Left ventricle myocardium inferior (tissue), 1 donor: ENCODE results near the gene TMEM88. TPM values are rescaled to one million over a fixed set of nuclear protein-coding genes. Genes with fewer than 3 reads are reported as not detected.
"Not testable (repeated sequence)": the region's sequence is repeated elsewhere in the genome, so short reads cannot be mapped to it uniquely, and the experiment has no call there.

Source experiments
- DNase-seq: peaks from one replicate; pipeline ENCODE4 v3.0.0-alpha.2; 2020
- H3K27ac ChIP-seq: fragments of 200-600 bp; replicated peaks from 2 replicates; pipeline ENCODE4 v1.8.0; 2021
- H3K27me3 ChIP-seq: fragments of 200-600 bp; 2 replicates; pipeline ENCODE4 v1.8.0; 2021; ENCODE audit warnings: low read depth
- H3K36me3 ChIP-seq: fragments of 200-600 bp; 2 replicates; pipeline ENCODE4 v1.8.0; 2021
- H3K4me1 ChIP-seq: fragments of 200-600 bp; 2 replicates; pipeline ENCODE4 v1.8.0; 2021
- H3K4me3 ChIP-seq: fragments of 200-600 bp; 2 replicates; pipeline ENCODE4 v1.8.0; 2021; ENCODE audit warnings: mild to moderate bottlenecking, moderate library complexity
- H3K9me3 ChIP-seq: fragments of 200-600 bp; replicated peaks from 2 replicates; pipeline ENCODE4 v1.8.0; 2021
- CTCF ChIP-seq: fragments of 200-600 bp; IDR thresholded peaks from 2 replicates; pipeline ENCODE4 v1.8.0; 2021; ENCODE audit warnings: antibody characterized with exemption, mild to moderate bottlenecking, borderline replicate concordance
- intact Hi-C: fragments of 100-400 bp; cut with micrococcal nuclease; formaldehyde crosslinking; loops from one replicate; pipeline ENCODE4 v1.11.0; 2022
- total RNA-seq: library from RNA; stranded (reverse); fragmentation: NEBNext Ultra II Directional; extraction: Animal tissue kit (Norgen Biotek cat#: 25700); gene quantifications from one replicate; pipeline ENCODE4 v1.2.1, GENCODE V29; 2021
- donor health status: DM: no; HTN: yes; CAD: no; lungs with severe emphysema.

Gene TMEM88
- total RNA-seq, 1 donor from 2014 or later, result 26.4 TPM

DNA sequence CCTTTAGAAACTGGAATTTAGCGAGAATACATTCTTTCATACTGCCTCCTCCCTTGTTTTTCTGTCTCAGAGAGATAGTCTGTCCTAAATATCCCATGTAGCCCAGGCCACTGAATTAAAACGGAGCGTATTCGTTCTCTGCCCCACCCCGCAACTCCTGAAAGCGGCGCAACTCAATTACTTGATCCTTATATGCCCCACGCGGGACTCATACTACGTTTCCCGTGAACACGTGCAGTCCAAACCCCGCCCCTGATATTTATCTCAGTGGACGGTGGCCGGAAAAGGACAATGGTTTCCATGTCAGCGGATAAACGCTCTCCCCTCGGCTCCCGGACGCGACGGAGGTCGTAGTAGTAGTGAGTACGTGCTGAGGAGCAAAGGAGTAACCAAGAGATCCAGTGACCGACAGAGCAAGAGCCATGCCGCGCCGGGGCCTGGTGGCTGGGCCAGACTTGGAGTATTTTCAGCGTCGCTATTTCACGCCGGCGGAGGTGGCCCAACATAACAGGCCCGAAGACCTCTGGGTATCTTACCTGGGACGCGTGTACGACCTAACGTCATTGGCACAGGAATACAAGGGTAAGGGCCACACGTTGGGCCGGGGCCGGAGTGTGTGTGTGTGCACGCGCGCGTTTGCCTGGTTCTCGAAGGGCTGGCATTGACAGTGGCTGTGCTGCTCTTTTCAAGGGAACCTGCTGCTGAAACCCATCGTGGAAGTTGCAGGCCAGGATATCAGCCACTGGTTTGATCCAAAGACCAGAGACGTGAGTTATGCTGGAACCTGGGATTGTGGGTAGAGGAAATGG, 3.1 kb downstream of the TMEM88 start, which contains the start of gene CYB5D1:
Gene CYB5D1 (plus strand): TSS at position 291 of the 809 bp plus-strand sequence. CDS start 132 bp downstream, at position 423.
- H3K4me1 ChIP-seq, result peaks cover 53% of the 10 kb centered on the region
- H3K36me3 ChIP-seq, result peaks cover 43% of the 10 kb centered on the region
- DNase-seq, result peak; percentile 90
- no peaks in the 10 kb centered on the region for H3K9me3 ChIP-seq
- H3K27me3 ChIP-seq, result no peaks in the 10 kb centered on the region
- peak within 1 kb of the TSS; percentile 86 for H3K4me3 ChIP-seq
- TF ChIP-seq CTCF, result no peak
- intact Hi-C loops, result no loop called here
- peak within 1 kb of the TSS; percentile 99 for H3K27ac ChIP-seq

DNA sequence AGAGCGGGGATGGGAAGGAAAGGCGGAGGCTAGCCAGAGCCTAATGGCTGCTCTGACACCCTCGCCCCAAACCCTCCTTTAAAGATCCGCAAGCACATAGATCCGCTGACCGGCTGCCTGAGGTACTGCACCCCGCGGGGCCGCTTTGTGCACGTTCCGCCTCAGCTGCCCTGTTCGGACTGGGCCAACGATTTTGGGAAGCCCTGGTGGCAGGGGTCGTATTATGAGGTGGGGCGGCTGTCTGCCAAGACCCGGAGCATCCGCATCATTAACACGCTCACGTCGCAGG, 3.6 kb downstream of the TMEM88 start:
- H3K36me3 ChIP-seq, result peaks cover 37% of the 10 kb centered on the region
- peaks cover 48% of the 10 kb centered on the region for H3K4me1 ChIP-seq
- intact Hi-C loops, result no loop called here
- H3K4me3 ChIP-seq, result peak overlapping the region; percentile 86
- H3K27me3 ChIP-seq, result no peaks in the 10 kb centered on the region
- DNase-seq, result peak; percentile 44
- H3K27ac ChIP-seq, result peak overlapping the region; percentile 99
- no peaks in the 10 kb centered on the region for H3K9me3 ChIP-seq
- TF ChIP-seq CTCF, result peak; percentile 52

DNA sequence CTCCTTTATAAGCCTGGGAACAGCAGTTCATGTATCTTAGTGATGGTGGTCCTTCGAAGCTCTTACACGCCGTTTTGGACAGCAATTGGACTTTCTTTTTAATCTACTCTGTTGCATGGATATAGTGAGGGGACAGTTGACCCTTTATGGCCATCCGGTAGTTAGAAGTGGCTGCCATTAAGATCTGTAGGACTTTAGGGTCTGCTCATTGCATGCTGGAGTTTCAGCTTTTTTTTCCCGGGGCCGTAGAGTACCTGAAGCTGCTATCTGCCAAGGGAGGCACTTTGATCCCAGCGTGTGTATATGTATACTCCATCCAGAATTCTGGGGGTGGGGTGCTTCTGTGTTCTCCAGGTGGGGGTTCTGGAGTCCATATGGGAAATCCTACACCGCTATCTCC, 4.2 kb downstream of the TMEM88 start:
- H3K4me3 ChIP-seq, result peak overlapping the region; percentile 86
- no peaks in the 10 kb centered on the region for H3K27me3 ChIP-seq
- peaks cover 45% of the 10 kb centered on the region for H3K4me1 ChIP-seq
- intact Hi-C loops, result no loop called here
- peak overlapping the region; percentile 99 for H3K27ac ChIP-seq
- H3K9me3 ChIP-seq, result no peaks in the 10 kb centered on the region
- DNase-seq, result no peak
- H3K36me3 ChIP-seq, result peaks cover 33% of the 10 kb centered on the region
- no peak for TF ChIP-seq CTCF

DNA sequence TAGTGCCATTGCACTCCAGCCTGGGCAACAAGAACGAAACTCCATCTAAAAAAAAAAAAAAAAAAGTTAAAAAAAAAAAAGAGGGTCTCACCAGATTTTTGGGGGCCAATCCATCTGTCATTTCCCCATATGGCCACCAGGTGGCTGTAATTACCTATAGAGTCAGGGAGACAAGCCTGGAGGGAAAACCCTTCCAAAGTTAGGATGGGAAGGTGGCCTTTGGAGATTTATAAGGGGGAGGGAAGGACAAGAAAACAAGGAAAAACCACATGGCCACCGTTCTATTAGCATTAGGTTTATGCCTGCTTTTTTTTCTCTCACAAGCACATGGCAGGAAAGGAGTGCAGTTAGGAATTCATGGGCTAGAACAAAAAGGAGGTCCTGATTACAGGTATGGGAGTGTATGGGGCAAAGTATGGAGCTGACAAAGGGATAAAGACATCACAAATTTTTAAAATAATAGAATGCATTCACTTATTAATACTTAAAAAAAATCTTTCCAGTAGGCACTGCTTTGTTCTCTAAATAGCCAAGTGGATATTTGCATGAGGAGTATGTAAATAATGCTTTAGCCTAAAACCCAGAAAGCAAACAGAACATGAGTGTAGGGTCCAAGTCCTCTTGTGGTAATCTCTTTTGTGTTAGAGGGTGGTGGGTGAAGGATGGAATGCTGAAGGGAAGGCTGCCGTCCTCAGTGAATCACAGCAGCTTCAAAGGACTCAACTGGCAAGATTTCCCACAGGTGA, 8.0 kb downstream of the TMEM88 start:
- H3K27me3 ChIP-seq, result no peaks in the 10 kb centered on the region
- peaks cover 17% of the 10 kb centered on the region for H3K4me1 ChIP-seq
- H3K36me3 ChIP-seq, result peaks cover 33% of the 10 kb centered on the region
- peaks cover 3% of the 10 kb centered on the region for H3K9me3 ChIP-seq
- peak; percentile 83 for TF ChIP-seq CTCF
- intact Hi-C loops, result loop anchor here (5.0 to 10.0 kb wide), 2 partner anchors 34 to 122 kb away; no protein-coding TSS in a partner anchor
- peak; percentile 20 for DNase-seq
- no peak overlapping the region for H3K4me3 ChIP-seq
- H3K27ac ChIP-seq, result no peak overlapping the region

DNA sequence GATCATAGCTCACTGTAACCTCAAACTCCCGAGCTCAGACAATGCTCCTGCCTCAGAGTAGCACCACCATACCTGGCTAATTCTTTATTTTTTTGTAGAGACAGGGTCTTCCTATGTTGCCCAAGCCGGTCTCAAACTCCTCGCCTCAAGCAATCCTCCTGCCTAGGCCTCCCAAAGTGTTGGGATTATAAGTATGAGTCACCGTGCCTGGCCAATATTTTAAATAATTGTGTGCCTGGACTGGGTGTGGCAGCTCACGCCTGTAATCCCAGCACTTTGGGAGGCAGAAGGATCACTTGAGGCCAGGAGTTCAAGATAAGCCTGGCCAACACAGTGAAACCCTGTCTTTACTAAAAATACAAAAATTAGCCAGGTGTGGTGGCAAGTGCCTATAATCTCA, 9.5 kb downstream of the TMEM88 start:
- not testable (repeated sequence) for H3K27ac ChIP-seq, H3K4me3 ChIP-seq, H3K9me3 ChIP-seq, DNase-seq, H3K27me3 ChIP-seq, H3K4me1 ChIP-seq
- H3K36me3 ChIP-seq, result peaks cover 39% of the 10 kb centered on the region
- intact Hi-C loops, result loop anchor here (5.0 to 10.0 kb wide), 2 partner anchors 33 to 120 kb away; no protein-coding TSS in a partner anchor
